ENCODE data around the gene ACTN3.

Gene ACTN3

GRCh38 chr11:66546368-66546965 is at the start of gene ACTN3:
ACTN3 (plus strand) TSS chr11:66546903; CDS start chr11:66546938, 35 bp downstream.
- DNase-seq (ENCODE audit: low spot score) = peak; percentile 67
- in situ Hi-C loops (cut with MboI; ENCODE audit: low sequenced_read_pairs, unreplicated experiment) = no loop called here
- TF ChIP-seq, protein P1, sequence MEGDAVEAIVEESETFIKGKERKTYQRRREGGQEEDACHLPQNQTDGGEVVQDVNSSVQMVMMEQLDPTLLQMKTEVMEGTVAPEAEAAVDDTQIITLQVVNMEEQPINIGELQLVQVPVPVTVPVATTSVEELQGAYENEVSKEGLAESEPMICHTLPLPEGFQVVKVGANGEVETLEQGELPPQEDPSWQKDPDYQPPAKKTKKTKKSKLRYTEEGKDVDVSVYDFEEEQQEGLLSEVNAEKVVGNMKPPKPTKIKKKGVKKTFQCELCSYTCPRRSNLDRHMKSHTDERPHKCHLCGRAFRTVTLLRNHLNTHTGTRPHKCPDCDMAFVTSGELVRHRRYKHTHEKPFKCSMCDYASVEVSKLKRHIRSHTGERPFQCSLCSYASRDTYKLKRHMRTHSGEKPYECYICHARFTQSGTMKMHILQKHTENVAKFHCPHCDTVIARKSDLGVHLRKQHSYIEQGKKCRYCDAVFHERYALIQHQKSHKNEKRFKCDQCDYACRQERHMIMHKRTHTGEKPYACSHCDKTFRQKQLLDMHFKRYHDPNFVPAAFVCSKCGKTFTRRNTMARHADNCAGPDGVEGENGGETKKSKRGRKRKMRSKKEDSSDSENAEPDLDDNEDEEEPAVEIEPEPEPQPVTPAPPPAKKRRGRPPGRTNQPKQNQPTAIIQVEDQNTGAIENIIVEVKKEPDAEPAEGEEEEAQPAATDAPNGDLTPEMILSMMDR (IDR thresholded peaks at IDR 0.05; ENCODE audit: borderline replicate concordance, control extremely low read depth, extremely low read depth, insufficient read depth, missing control alignments) = no peak

GRCh38 chr11:66497206-66497605 is 49.5 kb upstream of the ACTN3 start:
- TF ChIP-seq, protein P1 (IDR thresholded peaks at IDR 0.05; ENCODE audit: borderline replicate concordance, control extremely low read depth, extremely low read depth, insufficient read depth, missing control alignments) = no peak
- in situ Hi-C loops (cut with MboI; ENCODE audit: low sequenced_read_pairs, unreplicated experiment) = no loop called here
- no peak for DNase-seq (ENCODE audit: low spot score)

GRCh38 chr11:66498506-66498905 is 48.2 kb upstream of the ACTN3 start:
- TF ChIP-seq, protein P1 (IDR thresholded peaks at IDR 0.05; ENCODE audit: borderline replicate concordance, control extremely low read depth, extremely low read depth, insufficient read depth, missing control alignments) = no peak
- in situ Hi-C loops (cut with MboI; ENCODE audit: low sequenced_read_pairs, unreplicated experiment) = no loop called here
- no peak for DNase-seq (ENCODE audit: low spot score)

- in situ Hi-C loops (cut with MboI; ENCODE audit: low sequenced_read_pairs, unreplicated experiment) = no loop called here
- DNase-seq (ENCODE audit: low spot score) = no peak
- TF ChIP-seq, protein P1 (IDR thresholded peaks at IDR 0.05; ENCODE audit: borderline replicate concordance, control extremely low read depth, extremely low read depth, insufficient read depth, missing control alignments) = no peak
Observed at GRCh38 chr11:66505276-66505816, 41.4 kb upstream of the ACTN3 start.

DNA sequence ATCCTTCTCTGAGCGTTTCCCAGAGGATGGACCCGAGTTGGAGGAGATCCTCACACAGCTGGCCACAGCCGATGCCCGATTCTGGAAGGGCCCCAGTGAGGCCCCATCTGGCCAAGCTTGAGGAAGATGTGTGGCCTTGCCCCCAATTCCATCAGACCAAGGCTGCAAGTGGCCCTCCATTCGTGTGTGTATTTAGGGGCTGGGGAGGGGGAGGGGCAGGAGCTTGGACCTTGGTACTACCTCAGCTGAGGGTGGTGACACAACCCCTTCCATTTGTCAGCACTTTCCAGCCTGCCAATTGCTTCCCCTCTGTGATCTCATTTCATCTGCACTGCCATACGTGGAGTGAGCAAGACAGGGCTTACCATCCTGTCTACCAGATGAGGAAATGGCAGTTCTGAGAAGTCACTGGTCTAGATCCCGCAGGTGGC is 37.6 kb upstream of the ACTN3 start:
- TF ChIP-seq, protein P1 (IDR thresholded peaks at IDR 0.05; ENCODE audit: borderline replicate concordance, control extremely low read depth, extremely low read depth, insufficient read depth, missing control alignments) = no peak
- in situ Hi-C loops (cut with MboI; ENCODE audit: low sequenced_read_pairs, unreplicated experiment) = no loop called here
- no peak for DNase-seq (ENCODE audit: low spot score)

DNA sequence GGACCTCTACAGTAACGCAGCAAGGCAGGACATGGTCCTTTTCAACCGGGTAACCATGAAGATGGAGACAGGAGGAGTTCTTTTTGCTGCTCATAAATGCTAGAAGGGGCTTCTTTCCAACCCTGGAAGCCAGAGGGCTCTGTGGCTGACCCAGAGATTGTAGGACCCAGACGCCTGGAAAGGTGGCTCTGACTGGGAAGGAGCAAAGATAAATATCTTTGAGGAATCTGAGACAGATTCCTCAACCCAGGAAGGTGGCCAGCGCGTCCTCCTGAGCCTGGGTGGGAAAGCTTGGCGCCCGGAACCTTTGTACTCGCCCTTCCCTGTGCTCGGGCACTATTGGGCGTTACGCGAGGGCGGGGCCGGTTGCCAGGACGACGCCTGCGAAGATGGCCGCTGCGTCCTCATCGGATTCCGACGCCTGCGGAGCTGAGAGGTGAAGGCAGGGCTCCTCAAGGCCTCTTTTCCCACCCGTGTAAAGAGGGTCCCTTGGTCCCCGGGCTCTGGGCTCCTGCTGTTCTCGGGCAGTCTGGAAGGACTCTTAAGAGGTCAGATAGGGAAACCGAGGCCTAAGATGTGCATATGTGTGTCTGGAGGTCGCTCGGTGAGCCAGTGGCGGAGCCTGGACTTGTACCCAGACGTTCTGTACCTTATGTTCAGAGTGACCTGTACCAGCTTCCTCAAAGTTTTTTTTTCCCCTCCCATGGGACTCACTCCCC is 36.3 kb upstream of the ACTN3 start, which contains the start of gene BBS1:
Gene BBS1, plus strand, starts transcription at position 365 of the 719 bp plus-strand sequence. Its CDS starts 25 bp downstream, at position 390.
- in situ Hi-C loops (cut with MboI; ENCODE audit: low sequenced_read_pairs, unreplicated experiment) = no loop called here
- peak; percentile 93 for DNase-seq (ENCODE audit: low spot score)
- TF ChIP-seq, protein P1 (IDR thresholded peaks at IDR 0.05; ENCODE audit: borderline replicate concordance, control extremely low read depth, extremely low read depth, insufficient read depth, missing control alignments) = no peak
